HT-29 (cell line): ENCODE results near the gene PRH2. TPM values are rescaled to one million over a fixed set of nuclear protein-coding genes. Genes with fewer than 3 reads are reported as not detected.
A peak's percentile ranks its signal among the peaks of the same experiment; 100 is the strongest.

Source experiments
- DNase-seq: peaks from one replicate; pipeline ENCODE4 v3.0.0-alpha.2; 2015; ENCODE audit warnings: low spot score
- total RNA-seq: library from RNA; depleted of rRNA; stranded (reverse); fragments of >200 nt; shearing (Covaris generic); gene quantifications from 2 replicates; pipeline ENCODE4 v1.2.3, GENCODE V29; 2014; rRNA removed

Gene PRH2
- not detected in 2 replicates for total RNA-seq

GRCh38 chr12:10928746-10929286 is at the start of gene PRH2:
PRH2 (plus strand) TSS chr12:10929236; CDS start chr12:10929274, 38 bp downstream.
- DNase-seq, result no peak

GRCh38 chr12:10884086-10884725 is 44.8 kb upstream of the PRH2 start, which contains the start of gene PRH1:
PRH1 (minus strand) TSS chr12:10884255; CDS start chr12:10884217, 38 bp downstream.
- no peak for DNase-seq

DNA sequence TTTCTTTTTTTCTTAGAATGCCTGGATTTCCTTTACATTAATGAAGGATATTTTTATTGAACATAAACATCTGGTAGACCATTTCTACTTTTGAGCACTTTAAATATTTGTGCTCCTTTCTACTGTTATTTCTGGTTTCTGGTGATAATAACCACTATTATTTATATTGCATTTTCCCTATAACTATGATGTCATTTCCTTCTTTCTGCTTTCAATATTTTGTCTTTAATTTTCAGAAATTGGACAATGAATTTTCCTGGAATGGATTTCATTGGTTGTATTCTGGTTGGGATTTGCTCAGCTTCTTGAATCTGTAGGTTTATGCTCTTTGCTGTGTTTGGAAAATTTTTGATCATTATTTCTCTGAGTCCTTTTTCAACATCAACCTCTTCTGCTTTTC is 39.8 kb upstream of the PRH2 start:
- no peak for DNase-seq

- no peak for DNase-seq
These were observed 37.1 kb upstream of the PRH2 start for GRCh38 chr12:10891937-10892336.

- DNase-seq, result no peak
These were observed 32.2 kb upstream of the PRH2 start for GRCh38 chr12:10896854-10897253.

GRCh38 chr12:10900530-10900929 is 28.5 kb upstream of the PRH2 start:
- no peak for DNase-seq

DNA sequence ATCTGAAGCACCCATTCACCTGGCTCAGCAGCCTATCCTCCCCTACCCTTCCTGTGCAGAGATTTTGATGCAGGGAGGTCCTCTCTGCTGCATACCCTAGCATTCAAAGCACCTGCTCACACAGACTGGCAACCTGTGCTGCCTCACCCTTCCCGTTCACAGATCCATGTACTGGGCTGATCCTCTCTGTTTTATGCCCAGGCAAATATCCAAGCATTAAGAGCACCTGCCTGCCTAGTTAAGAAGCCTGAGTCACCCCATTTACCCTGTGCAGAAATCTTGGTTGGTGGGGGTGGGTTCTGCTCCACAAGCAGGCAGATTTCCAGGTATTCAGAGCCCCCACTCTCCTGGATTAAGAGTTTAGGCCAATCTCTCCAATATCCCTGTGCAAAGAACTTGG is 28.1 kb upstream of the PRH2 start:
- DNase-seq, result no peak

DNA sequence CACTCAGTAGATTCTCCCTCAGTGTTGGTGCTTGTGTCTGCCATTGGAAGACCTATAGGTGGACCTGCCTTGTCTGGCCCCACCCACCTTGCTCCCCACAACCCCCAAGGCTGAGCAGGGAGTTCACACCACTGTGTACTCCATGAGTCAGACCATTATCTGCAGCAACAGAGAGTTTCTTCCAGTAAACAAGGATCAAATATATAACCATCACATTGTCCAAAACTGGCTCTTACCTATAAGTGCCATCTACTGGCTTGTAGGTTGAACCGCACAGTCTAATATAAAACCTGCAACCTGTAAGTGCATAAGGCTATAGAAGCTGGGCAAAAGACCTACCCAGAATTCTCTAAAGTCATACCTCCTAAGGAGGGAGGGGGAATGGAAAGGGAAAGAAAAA is 27.6 kb upstream of the PRH2 start:
- no peak for DNase-seq

- no peak for DNase-seq
These were observed 24.4 kb upstream of the PRH2 start for GRCh38 chr12:10904686-10905085.

- DNase-seq, result no peak
These were observed 19.6 kb upstream of the PRH2 start, which contains the start of gene TAS2R13 for GRCh38 chr12:10909462-10909861. TAS2R13 (minus strand) TSS chr12:10909562; CDS start chr12:10909298, 264 bp downstream.

DNA sequence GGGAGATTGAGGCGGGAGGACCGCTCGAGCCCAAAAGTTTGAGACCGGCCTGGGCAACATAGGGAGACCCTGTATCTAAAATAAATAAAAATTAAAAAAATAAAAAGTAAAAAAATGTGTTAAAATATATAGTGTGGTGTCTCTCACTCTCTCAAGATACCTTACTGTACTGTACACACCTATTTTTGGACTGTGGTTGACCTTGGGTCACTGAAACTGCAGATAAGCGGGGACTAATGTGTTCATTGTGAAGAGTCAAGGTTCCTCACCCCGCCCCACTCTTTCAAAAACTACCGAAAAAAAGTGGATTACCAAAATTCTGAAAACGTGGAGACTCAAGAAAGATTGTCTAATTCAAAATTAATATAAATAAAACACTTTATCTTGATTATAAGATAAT is 18.7 kb upstream of the PRH2 start:
- no peak for DNase-seq

DNA sequence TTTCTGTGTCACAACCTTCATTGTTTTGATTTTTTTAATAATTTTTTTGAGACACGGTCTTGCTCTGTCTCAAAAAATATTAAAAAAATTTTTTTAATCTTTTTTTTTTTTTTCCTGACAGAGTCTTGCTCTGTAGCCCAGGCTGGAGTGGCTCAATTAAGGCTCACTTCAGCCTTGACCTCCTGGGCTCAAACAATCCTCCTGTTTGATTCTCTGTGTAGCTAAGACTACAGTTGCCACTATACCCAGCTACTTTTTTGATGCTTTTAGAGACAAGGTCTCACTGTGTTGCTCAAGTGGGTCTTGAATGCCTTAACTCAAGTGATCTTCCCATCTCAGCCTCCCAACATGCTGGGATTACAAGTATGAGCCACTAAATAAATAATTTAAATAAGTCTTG is 9.2 kb upstream of the PRH2 start:
- DNase-seq, result no peak

DNA sequence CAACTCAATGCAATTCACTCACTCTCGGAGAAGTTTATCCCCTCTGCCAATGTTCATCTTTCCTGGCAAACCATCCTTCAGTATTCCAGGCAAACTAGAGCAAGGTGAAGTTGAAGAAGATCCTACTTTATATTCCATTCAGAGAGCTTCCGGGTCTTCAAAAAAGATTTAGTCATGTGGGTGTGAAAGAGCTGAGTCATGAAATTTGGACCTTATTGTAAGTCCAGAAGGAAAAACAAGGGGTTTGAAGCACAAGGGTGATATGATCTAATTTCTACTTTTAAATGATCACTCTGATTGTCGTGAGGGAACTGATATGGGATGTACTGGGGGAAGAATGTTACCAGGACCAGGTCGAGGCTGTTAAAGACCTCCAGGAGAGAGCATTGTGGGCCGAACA is 2.8 kb upstream of the PRH2 start:
- DNase-seq, result no peak

GRCh38 chr12:10936506-10936905 is 7.5 kb downstream of the PRH2 start:
- no peak for DNase-seq

DNA sequence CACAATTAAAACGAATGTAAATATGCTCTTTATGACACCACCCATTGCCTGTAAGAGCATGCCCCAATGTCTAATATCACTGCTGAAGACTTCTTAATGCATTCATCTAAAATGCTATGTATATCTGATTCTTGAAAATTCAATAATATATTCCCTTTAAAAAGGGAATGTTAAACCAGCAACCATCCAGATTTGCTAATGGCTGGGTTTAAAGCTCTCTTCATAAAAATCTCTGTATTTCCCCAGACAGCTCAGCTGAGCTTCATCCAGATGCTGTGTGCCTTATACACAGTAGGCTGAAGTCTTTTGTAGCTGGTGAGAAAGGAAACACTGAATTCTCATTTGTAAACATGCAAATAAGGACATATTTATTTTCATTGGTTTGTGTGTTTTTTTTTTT is 10.1 kb downstream of the PRH2 start, which contains the start of gene TAS2R14:
Gene TAS2R14 (minus strand): TSS at position 101 of the 400 bp plus-strand sequence. CDS start 56 bp downstream, at position 45.
- DNase-seq, result no peak

DNA sequence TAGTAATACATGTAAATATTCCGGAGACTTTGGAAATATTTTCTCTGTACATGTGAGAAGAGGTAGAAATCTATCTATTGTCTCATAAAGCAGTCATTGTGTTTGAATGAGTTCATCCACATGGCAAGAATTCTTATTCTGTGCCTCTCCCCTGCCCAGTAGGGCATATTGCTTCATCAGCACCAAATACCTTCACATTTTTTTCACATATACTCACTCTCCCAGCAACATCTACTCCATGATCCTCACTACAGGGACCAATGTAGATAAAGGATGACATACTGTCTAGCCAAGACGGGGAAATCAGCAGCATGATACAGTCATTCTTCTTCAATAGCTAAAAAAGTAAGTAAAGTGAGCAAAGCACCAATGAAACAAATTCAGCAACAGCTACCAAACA is 11.4 kb downstream of the PRH2 start:
- no peak for DNase-seq

DNA sequence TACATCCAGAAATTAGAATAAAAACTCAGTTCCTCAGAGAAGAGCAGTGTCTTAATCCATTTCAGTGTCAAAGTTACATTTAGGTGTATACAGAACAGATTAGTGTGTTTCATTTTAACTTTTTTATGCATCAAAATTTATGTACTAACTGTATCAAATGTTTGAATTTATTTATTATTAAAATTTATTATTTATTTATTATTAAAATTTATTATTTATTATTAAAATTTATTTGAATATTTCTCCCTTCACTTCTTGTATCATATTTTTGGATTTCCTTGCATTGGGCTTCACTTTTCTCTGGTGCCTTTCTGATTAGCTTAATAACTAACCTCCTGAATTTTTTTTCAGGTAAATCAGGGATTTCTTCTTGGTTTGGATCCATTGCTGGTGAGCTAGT is 12.3 kb downstream of the PRH2 start:
- DNase-seq, result no peak

- peak; percentile 95 for DNase-seq
These were observed 13.0 kb downstream of the PRH2 start for GRCh38 chr12:10941916-10942607.

DNA sequence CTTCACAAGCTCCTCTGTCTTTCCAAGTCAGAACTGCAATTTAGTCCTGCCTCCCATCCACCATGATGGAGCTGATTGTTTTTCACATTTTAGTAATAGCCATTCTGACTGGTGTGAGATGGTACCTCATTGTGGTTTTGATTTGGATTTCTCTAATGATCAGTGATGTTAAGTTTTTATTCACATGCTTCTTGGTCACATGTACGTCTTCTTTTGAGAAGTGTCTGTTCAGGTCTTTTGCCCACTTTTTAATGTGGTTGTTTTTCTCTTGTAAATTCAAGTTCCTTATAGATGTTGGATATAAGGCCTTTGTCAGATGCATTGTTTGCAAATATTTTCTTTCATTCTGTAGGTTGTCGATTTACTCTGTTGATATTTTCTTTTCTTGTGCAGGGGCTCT is 14.1 kb downstream of the PRH2 start:
- DNase-seq, result peak; percentile 33

- no peak for DNase-seq
These were observed 23.6 kb downstream of the PRH2 start for GRCh38 chr12:10952645-10953044.

GRCh38 chr12:10956085-10956484 is 27.0 kb downstream of the PRH2 start:
- DNase-seq, result no peak

- no peak for DNase-seq
These were observed 28.7 kb downstream of the PRH2 start for GRCh38 chr12:10957741-10958140.

DNA sequence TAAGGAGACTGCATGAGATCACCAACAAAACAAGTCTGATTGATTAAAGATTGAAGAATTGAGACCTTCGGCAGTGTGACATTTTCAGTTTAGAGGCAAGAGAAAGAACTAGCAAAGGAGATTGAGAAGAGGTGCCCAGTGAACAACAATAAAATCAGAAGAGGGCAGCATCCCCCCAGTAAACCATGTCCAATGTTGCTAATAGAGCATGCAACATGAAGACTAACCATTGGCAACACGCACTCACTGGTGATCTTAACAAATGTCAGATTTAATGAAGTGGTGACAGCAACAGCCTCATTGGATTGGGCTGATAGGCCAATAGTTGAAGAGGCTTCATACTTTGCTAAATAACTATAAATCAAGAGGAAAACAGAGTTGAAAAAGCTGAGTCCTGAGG is 30.8 kb downstream of the PRH2 start:
- peak; percentile 21 for DNase-seq
